ENCODE data around the gene GARIN5A.

GARIN5A gene

DNA sequence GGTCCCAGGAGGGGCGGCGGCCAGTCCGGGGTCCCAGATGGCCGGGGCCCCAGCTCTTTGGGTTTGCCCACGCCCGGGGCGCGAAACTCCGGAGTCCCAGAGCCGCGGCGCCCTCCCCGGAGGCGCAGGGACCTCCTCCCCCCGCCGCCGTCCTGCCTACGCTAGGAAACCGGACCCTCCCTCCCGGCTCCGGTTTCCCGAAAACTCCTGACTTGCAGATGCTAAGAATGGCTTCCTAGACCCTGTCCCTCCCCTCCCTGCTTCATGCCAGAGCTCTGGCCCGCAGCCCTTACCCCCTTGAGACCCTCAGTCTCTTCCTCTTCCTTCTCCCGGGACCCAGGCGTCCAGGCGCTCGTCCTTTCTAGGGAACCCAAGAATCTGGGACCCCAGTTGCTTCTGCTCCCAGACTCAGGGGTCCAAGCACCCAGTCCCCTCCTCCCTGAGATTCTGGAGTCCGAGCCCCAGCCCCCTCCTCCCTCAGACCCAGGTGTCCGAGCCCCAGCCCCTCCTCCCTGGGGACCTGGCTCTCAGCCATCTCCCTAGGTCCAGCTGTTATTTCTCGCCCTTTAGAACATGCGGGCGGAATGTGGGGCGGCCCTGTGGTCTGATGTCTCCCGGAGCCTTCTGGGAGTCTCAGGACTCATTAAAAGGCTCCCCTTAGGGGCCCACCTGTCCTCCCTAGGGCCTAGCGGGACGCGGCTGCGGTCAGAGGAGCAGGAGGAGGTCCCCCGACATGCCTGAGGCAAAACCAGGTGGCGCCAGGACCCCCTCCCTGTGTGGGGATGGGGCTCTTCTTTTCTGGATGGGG, 44.2 kb downstream of the GARIN5A start, which contains the start of gene MYBPC2:
Gene MYBPC2, plus strand, starts transcription at position 672 of the 808 bp plus-strand sequence. Its CDS starts 62 bp downstream, at position 734.
- peak; percentile 11 for DNase-seq

DNA sequence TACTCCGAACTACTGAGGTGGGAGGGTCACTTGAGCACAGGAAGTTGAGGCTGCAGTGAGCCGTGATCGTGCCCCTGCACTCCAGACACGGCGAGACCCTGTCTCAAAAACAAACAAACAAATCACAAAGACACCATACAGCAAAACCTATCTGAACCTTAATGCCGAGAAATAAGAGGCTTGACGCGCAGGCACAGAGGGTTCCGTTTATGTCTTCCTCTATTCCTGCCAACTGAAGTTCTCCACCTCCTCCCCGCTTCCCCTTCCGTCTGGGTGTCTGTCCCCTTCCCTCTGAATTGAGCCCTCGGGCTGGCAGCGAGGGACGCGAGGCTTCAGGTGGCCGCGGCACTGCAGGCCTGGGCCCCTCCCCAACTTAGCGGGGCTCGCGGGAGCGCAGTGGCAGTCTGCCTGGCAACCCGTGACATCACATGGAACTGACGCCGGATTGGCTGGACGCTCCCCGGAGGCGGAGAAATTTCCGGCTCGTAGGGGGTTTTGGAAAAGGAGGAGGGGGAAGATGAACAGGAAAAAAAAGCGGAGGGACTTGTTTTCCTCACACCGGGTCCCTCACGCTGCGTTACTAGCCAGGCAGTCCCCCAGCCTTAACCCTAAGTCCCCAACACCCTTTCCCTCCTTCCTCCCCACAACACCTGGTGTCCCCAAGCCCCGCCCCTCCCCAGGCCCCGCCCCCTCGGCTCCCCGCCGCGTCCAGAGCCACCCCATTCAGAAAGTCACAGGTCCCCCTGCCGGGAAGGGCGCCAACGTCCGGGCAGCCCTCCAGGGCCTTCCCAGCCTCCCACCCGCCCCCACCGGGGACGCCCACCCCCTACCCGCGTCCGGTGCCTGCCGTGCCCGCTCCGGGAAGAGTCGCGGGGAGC, 45.1 kb downstream of the GARIN5A start:
- DNase-seq, result peak; percentile 78

DNA sequence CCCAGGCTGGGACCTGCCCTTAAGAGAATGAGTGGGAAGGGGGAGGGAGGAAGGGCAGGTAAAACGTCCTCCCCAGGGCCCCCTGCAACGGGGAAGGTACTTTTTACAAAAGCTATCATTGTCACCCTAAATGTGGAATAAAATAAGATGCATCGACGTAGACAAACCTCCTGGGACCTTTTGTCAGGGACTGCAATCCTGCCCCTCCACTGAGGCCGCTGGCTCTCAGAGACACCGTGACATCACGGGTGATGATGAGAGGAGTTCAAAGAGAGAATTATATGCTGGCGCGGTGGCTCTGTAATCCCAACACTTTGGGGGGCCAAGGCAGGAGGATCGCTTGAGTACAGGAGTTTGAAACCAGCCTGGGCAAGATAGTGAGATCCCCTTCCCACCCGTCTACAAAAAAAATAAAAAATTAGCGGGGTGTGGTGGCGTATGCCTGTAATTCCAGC, 45.7 kb downstream of the GARIN5A start:
- no peak for DNase-seq

DNA sequence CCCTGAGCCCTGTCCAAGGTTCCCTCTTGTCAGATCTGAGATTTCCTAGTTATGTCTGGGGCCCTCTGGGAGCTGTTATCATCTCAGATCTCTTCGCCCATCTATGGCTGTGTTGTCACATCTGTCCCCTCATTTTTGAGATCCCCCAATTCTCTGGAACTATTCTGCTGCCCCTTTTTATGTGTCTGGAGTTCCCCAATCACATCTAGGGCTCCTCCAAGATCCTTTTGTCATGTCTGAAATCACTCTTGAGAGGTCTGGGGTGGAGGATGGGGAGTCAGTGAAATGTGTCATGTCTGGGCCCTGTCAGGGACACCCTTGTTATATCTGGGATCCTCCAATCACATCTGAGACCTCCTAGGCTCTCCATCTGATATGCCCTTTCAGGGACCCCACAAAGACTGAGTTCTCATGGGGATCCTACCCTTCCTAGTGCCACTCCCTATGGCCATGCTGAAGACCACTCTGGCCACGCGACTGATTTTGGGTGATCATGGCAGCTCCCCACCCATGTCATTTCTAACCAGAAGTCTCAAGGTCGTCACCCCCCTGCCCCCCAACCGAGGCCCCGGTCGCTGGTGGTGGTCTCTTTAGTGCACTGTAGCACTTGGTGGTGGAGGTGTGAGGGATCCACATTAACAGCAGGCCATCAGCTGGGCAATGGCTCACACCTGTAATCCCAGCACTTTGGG, 47.7 kb downstream of the GARIN5A start:
- no peak for DNase-seq

DNA sequence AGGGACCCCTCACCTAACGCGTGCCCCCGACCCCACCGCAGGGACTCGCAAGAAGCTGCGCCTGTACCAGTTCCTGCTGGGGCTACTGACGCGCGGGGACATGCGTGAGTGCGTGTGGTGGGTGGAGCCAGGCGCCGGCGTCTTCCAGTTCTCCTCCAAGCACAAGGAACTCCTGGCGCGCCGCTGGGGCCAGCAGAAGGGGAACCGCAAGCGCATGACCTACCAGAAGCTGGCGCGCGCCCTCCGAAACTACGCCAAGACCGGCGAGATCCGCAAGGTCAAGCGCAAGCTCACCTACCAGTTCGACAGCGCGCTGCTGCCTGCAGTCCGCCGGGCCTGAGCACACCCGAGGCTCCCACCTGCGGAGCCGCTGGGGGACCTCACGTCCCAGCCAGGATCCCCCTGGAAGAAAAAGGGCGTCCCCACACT, 48.6 kb downstream of the GARIN5A start:
- no peak for DNase-seq

DNA sequence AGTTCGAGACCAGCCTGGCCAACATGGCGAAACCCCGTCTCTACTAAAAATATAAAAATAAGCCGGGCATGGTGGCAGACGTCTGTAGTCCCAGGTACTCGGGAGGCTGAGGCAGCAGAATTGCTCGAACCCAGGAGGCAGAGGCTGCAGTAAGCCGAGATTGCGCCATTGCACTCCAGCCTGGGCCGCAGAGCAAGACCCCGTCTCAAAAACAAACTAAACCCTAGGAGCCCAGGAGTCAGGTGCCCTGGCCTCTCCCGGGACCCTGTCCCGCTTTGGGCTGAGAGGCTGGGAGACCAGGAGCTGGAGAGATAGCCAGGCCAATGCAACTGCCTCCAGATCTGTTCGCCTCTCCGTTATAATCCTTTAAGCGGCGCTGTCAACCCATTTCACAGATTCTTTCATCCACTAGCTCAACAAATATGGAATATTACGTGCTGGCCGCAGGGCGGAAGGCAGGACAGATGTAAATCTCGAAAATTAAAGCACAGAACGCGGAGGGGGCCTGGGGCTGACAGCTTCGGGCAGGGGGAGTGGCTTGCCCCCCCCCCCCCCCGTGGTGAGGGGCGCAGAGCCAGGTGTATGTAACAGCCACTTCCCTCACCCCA, 49.2 kb downstream of the GARIN5A start:
- DNase-seq, result no peak

DNA sequence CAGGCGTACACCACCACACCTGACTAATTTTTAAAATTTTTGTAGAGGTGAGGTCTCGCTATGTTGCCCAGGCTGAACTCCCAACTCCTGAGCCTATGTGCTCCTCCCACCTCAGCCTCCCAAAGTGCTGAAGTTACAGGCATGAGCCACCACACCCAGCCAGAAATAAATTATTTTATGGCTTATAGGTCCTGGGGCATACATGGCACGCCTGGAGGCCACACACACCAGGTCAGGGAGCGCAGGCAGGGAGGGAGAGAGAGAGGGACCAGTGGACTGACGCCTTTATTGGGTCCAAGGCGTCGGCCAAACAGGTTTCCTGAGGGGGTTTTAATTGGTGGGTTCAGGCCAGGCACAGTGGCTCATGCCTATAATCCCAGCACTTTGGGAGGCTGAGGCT, 51.1 kb downstream of the GARIN5A start:
- no peak for DNase-seq

DNA sequence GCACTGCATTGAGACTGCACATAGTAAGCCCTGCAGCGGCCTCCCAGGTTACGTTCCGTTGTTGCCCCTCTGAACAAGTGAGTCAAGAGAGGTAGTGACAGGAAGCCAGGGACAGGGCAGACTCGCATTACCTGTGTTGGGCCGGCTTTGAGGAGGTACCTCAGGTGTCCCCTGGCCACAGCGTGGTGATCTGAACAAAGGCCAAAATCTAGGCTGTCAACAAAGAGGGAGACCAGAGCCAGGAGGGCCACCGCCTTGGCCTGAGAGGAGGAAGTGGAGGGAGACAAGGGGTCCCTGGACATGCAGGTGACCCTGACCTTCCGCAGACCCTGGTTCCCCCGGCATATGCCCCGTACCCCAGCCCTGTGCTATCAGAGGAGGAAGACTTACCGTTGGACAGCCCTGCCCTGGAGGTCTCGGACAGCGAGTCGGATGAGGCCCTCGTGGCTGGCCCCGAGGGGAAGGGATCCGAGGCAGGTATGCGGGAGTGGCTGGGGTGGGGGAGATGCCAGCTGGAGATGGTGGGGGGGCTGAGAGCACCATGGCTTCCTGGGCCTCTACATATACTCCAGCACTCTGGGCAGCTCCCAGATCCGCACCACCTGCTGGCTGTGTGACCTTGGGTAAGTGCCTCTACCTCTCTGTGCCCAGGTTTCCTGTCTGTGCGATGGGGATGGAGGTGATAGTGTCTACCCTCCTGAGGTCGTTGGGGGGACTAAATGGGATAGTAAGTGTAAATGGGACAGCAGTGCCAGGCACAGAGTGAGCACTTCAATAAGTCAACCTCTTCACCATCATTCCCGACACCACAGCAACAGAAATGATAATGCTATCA, 53.2 kb downstream of the GARIN5A start:
- no peak for DNase-seq

DNA sequence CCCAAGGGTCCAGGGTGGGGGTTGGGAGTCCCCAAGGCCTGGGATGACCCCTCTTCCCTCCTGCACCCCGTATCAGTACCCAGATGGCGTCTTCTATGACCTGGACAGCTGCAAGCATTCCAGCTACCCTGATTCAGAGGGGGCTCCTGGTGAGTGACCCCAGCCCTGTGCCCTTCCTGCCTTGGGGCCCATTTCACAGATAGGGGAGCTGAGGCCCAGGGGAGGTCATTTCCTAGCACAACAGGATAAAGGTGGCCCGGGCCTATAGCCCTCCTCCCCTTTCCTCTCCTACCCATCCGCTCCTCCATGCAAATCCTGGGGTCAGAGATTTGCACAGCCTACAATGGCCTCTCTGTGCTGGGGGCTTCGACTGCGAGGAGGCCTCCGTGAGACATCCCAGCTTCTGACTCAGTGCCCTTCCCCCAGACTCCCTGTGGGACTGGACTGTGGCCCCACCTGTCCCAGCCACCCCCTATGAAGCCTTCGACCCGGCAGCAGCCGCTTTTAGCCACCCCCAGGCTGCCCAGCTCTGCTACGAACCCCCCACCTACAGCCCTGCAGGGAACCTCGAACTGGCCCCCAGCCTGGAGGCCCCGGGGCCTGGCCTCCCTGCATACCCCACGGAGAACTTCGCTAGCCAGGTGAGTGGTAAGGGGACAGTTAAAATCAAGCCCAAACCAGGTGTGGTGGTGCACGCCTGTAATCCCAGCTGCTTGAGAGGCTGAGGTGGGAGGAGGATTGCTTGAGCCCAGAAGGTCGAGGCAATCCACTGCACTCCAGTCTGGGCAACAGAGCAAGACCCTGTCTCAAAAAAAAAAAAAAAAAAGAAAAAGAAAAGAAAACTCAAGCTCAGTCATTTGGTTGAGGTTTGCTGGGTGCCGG, 54.0 kb downstream of the GARIN5A start:
- DNase-seq, result no peak

DNA sequence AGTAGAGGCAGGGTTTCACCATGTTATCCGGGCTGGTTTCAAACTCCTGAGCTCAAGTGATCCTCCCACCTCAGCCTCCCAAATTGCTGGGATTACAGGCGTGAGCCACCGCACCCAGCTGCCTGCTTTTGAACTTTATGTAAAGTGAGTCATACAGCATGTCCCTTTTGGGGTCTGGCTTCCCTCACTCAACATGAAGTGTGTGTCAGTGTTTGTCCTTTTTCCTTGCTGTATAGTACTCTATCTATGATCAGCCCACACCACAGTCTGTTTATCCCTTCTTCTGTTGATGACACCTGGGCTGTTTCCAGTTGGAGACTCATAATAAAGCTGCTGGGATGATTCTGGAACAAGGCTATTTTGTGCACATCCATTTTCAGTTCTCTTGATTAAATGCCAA, 55.8 kb downstream of the GARIN5A start:
- no peak for DNase-seq

DNA sequence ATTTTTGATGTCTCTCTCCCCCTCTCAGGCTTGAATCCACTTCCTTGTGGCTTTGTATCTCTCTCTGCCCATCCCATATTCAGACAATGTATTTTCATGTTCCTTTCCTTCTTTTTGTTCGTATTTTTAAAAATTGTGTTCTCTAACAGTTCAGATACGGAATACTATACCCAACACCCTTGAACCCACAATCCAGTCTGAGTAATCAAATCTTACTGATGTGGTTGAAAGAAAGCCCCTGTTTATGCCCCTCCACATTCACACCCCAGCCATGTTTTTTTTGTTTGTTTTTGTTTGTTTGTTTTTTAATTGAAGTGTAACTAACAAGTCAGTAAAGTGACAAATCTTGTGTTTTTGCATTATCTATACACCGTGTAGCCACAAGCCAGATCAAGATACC, 56.5 kb downstream of the GARIN5A start:
- no peak for DNase-seq

DNA sequence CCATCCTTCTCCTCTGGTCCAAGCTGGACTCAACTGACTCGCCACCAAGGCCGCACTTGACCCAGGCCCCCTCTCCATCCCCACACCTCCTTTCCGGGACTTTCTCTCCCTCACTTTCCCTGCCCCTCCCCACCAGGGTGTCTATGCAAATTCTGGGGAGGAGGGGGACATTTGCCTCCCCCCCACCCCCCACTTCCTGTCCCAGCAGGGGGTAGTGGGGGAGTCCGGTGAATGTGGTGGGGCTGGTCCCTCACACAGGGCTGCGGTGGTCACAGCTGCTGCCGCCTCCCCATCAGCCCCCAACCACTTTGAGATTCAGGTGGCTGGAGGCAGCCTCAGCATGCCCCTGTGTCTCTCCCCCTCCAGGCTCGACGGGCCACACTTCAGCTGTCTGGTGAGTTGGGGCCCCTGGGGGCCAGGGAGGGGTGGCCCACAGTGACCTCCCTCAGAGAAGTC, 57.0 kb downstream of the GARIN5A start:
- DNase-seq, result no peak

DNA sequence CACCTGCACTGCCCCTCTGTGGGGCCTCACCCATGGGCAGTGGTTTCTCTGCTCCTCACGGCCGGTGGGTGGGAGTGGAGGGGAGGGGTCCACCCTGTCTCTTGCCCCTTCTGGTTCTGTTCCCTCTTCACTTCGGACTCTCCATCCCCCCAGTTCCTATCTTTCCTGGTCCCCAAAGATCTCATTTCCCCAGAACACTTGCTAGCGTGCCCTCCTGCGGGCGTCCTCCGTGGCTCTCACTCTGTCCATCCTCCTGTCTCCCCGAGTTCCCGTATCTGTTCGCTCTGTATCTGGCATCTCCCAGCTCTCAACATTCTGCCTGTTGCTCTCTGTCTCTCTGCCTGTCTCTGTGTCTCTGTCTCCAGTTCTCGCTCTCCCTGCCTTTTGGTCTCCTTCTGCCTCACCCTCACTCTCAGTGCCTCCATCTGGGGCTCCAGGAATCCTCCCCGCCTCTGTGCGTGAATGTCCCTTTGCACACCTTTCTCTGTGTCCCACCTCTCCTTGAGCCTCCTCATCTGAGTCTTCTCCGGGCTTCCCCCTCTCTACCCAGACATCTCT, 57.5 kb downstream of the GARIN5A start:
- no peak for DNase-seq

DNA sequence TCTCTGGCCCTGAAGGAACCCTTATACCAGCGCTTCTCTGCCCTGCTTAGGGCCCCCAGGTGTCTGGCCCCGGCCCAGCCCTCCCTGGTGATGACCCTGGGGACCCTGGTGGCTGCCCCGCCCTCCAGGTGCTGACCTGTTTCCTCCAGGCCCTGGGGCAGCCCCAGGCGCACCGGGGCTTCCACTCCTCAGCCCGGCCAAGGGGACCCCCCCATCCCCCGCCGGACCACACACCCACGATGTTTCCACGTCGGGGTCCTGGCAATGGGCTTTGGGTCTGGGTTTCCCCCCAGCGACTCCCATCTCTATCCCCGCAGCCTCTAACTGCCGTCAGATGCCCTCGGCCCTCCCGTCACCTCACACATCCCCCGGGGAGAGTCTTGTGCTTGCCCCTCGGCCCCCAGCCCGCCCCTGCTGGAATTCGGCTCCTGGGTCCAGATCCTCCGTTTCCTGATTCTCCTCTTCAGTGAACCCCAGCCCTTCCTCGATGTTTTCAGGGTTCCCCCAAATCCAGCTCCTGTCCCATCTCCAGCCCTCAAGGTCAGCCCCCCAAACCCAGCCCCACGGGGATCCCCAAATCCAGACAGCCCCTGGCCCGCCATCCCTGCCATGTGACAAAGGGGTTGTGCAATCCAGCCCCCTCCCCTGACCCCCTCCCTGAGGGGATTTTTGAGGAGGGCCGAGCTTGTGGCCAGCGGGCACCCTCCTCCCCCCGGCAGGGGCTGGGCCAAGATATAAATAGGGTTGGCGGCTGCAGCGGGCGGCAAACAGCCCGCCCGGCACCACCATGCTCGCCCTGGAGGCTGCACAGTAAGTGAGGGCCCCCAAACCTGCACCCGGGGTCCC, 58.2 kb downstream of the GARIN5A start, which contains the start of gene SPIB:
Gene SPIB, plus strand, starts transcription at position 763 of the 846 bp plus-strand sequence. Its CDS starts 25 bp downstream, at position 788.
- no peak for DNase-seq

DNA sequence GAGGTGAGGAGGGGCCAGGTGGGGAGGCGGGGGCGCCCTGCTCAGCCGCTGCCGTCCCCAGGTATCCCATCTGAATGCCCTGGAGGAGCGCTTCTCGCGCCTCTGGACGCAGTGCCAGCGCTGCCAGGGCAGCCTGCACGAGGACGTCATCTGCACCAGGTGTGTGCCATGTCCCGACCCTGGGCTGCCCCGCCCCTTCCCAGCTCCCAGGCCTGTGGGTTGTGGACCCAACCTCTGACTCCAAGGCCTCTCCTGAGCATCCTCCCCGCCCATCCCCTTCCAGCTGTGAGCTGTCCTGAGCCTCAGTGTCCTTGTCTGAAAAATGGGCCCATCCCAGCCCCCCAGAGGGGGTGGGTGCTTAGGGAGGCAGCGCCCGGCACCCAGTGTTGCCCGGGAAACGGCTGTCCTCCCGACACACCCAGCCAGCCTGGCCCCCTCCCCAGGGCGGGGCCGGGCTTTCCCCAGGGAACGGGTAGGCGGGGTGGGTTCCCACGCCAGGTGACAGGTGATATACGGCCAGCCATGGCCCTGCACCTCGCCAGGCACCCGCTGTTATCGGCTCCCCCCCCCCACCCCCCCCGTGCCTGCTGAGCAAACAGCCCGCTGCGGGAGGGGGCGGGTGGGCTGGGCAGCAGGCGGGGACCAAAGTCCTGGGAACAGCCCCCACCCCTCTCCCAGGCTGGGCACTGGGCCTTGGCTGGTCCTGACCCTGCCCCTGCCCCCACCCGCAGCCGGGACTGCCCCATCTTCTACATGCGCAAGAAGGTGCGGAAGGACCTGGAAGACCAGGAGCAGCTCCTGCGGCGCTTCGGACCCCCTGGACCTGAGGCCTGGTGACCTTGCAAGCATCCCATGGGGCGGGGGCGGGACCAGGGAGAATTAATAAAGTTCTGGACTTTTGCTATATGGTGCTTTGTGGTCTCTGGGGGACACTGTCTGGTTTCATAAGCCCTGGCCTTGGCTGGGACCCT, 59.3 kb downstream of the GARIN5A start:
- DNase-seq, result no peak

Data from NCI-H748 treated with DMSO at 0.1 percent for 48 hours (cell line).